Activated T-cell treated with anti-CD3 and anti-CD28 coated beads, Interleukin-2, amount 50 U/mL, for 72 hours (primary cell): ENCODE measurements around the gene CADM2. TPM values are rescaled to one million over a fixed set of nuclear protein-coding genes. Genes with fewer than 3 reads are reported as not detected.

Experiments
- ATAC-seq, 2 donors: fragments of 150-1000 bp; cut with Tn5 transposase; replicated peaks in 1 of 2; 2 replicates each; pipeline ENCODE4 v1.10.0; 2021; ENCODE audit warnings: moderate library complexity in 2 of 2, mild to moderate bottlenecking in 1 of 2
- DNase-seq, 2 donors: peaks; one replicate each; pipeline ENCODE4 v3.0.0; 2021 to 2022; ENCODE audit warnings: mixed read lengths in 1 of 2
- H3K27ac Mint-ChIP-seq: one replicate; pipeline ENCODE4 v1.8.0; 2022; ENCODE audit warnings: mild to moderate bottlenecking, moderate library complexity, mixed read lengths
- H3K27me3 Mint-ChIP-seq: one replicate; pipeline ENCODE4 v1.8.0; 2022; ENCODE audit warnings: low read depth, mixed read lengths
- H3K36me3 Mint-ChIP-seq, 2 donors: one replicate each; pipeline ENCODE4 v1.8.0; 2022; ENCODE audit warnings: mixed read lengths in 2 of 2, mild to moderate bottlenecking in 1 of 2; ENCODE audit not compliant: insufficient read depth in 2 of 2
- H3K4me1 Mint-ChIP-seq: one replicate; pipeline ENCODE4 v1.8.0; 2022; ENCODE audit warnings: low read depth, mixed read lengths
- H3K4me3 Mint-ChIP-seq, 2 donors: one replicate each; pipeline ENCODE4 v1.8.0; 2022; ENCODE audit warnings: mild to moderate bottlenecking in 2 of 2, mixed read lengths in 2 of 2, moderate library complexity in 2 of 2
- H3K9me3 Mint-ChIP-seq, 2 donors: one replicate each; pipeline ENCODE4 v1.8.0; 2022; ENCODE audit warnings: mixed read lengths in 2 of 2
- total RNA-seq, 2 donors: library from RNA; stranded (reverse); gene quantifications; one replicate each; pipeline ENCODE4 v1.2.3, GENCODE V29; 2022

The CADM2 gene
- total RNA-seq, 2 donors from 2014 or later: not detected

DNA sequence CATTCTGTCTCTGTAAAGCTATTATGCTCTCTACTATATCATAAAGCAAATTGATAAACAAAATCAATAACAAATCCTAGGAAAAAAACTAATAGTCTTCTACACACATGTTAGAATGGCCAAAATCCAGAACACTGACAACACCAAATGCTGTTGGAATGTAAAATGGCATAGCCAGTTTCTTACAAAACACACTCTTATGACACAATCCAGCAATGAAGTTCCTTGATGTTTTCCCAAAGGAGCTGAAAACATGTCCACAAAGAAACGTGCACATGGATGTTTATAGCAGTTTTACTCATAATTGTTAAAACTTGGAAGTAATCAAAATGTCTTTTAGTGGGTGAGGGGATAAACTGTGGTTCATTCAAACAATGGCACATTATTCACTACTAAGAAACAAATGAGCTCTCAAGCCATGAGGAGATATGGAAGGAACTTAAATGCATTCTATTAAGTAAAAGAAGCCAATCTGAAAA is 32.7 kb downstream of the CADM2 start:
- ATAC-seq (no peak), DNase-seq (no peak)
- no peaks in the 10 kb centered on the region for H3K36me3 Mint-ChIP-seq
- H3K4me3 Mint-ChIP-seq: no peak overlapping the region
- H3K9me3 Mint-ChIP-seq: peaks cover 4 to 5% of the 10 kb centered on the region in 2 donors
- no peak overlapping the region for H3K27ac Mint-ChIP-seq
- H3K4me1 Mint-ChIP-seq: no peaks in the 10 kb centered on the region
- H3K27me3 Mint-ChIP-seq: no peaks in the 10 kb centered on the region

- H3K27ac Mint-ChIP-seq: no peak overlapping the region
- DNase-seq (no peak), ATAC-seq (no peak)
- no peaks in the 10 kb centered on the region for H3K4me1 Mint-ChIP-seq
- H3K36me3 Mint-ChIP-seq: no peaks in the 10 kb centered on the region
- no peaks in the 10 kb centered on the region for H3K27me3 Mint-ChIP-seq
- H3K4me3 Mint-ChIP-seq: no peak overlapping the region
- H3K9me3 Mint-ChIP-seq: peaks cover 0 to 4% of the 10 kb centered on the region in 2 donors
These were observed 35.2 kb downstream of the CADM2 start for GRCh38 chr3:84993956-84994355.

GRCh38 chr3:84998545-84998944 is 39.8 kb downstream of the CADM2 start:
- Mint-ChIP-seq H3K36me3 (peaks cover 0 to 2% of the 10 kb centered on the region in 2 donors), H3K27ac (no peak overlapping the region)

GRCh38 chr3:85003479-85003878 is 44.7 kb downstream of the CADM2 start:
- ATAC-seq (no peak), DNase-seq (no peak)
- Mint-ChIP-seq H3K27ac (no peak overlapping the region), H3K36me3 (peaks cover 0 to 2% of the 10 kb centered on the region in 2 donors), H3K4me1 (no peaks in the 10 kb centered on the region), H3K4me3 (no peak overlapping the region), H3K27me3 (no peaks in the 10 kb centered on the region), H3K9me3 (no peaks in the 10 kb centered on the region)

More at GRCh38 chr3:84998545-84998944, 39.8 kb downstream of the CADM2 start:
- no peaks in the 10 kb centered on the region for H3K27me3 Mint-ChIP-seq
- no peak for DNase-seq
- no peak for ATAC-seq
- H3K4me3 Mint-ChIP-seq: no peak overlapping the region
- H3K4me1 Mint-ChIP-seq: no peaks in the 10 kb centered on the region
- no peaks in the 10 kb centered on the region for H3K9me3 Mint-ChIP-seq

GRCh38 chr3:85004147-85004546 is 45.4 kb downstream of the CADM2 start:
- ATAC-seq: no peak
- peaks cover 0 to 2% of the 10 kb centered on the region in 2 donors for H3K36me3 Mint-ChIP-seq
- DNase-seq: no peak
- H3K27ac Mint-ChIP-seq: no peak overlapping the region
- H3K4me1 Mint-ChIP-seq: no peaks in the 10 kb centered on the region
- no peaks in the 10 kb centered on the region for H3K27me3 Mint-ChIP-seq
- H3K9me3 Mint-ChIP-seq: peaks cover 0 to 3% of the 10 kb centered on the region in 2 donors
- H3K4me3 Mint-ChIP-seq: no peak overlapping the region

DNA sequence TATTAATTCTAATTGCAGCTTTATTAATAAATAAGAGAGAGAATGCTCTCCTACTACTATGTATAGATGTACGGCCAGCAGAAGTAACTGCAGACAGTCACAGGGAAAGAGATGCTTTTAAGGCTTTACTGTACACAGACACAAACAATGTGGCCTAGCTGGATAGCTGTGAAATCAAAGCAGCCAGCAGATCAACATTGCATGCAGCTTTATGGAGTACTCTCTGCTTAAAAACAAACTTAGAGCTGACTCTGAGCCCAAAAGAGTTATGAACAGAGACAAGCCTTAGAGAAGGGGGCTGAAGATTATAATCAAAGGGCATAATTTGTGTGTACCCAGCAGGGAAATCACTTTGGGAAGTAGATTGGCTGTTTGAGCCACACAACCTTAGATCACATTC is 47.2 kb downstream of the CADM2 start:
- Mint-ChIP-seq H3K9me3 (peaks cover 0 to 3% of the 10 kb centered on the region in 2 donors), H3K27me3 (no peaks in the 10 kb centered on the region), H3K4me1 (no peaks in the 10 kb centered on the region), H3K36me3 (no peaks in the 10 kb centered on the region), H3K27ac (no peak overlapping the region), H3K4me3 (no peak overlapping the region)
- DNase-seq: no peak
- no peak for ATAC-seq

- no peaks in the 10 kb centered on the region for H3K36me3 Mint-ChIP-seq
- no peaks in the 10 kb centered on the region for H3K4me1 Mint-ChIP-seq
- H3K27me3 Mint-ChIP-seq: no peaks in the 10 kb centered on the region
- no peak overlapping the region for H3K27ac Mint-ChIP-seq
- no peak for ATAC-seq
- no peak overlapping the region for H3K4me3 Mint-ChIP-seq
- no peak for DNase-seq
- peaks cover 0 to 3% of the 10 kb centered on the region in 2 donors for H3K9me3 Mint-ChIP-seq
These were observed 48.7 kb downstream of the CADM2 start for GRCh38 chr3:85007195-85008094.

DNA sequence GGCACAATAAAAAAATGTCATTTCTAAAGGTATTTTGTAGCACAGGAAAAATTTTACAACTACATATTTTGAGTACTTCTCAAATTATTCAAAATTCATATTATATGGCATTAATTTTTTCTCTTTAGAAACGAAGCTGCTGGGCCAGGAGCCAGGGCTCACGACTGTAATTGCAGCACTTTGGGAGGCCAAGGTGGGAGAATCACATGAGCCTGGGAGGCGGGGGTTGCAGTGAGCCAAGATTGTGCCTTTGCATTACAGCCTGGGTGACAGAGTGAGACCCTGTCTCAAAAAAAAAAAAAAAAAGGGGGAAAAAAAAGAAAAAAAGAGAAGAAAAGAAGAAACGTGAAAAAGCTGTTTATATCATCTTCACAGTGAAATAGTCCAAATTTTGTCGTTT is 62.0 kb downstream of the CADM2 start:
- Mint-ChIP-seq H3K36me3 (no peaks in the 10 kb centered on the region), H3K27me3 (no peaks in the 10 kb centered on the region), H3K27ac (no peak overlapping the region), H3K9me3 (peaks cover 2 to 4% of the 10 kb centered on the region in 2 donors), H3K4me3 (no peak overlapping the region), H3K4me1 (no peaks in the 10 kb centered on the region)
- no peak for ATAC-seq
- DNase-seq: no peak

DNA sequence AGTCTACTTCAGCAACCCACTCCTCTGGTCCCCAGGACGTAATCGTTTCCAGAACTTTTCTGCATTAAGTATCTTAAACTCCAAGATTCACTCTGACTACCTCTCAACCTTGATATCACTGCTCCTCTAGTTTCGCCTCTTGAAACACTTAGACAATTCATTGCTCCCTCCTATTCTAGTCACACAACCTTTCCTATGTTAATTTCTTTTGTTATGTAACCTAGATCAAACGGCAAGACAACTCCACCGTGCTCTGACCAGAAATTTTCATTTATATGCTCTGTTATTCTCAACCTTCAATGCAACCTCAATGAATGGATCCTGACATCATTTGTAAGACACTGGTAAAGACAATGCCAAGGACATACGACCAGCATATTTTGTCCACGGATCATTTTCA is 71.3 kb downstream of the CADM2 start:
- no peak for DNase-seq
- Mint-ChIP-seq H3K27me3 (no peaks in the 10 kb centered on the region), H3K27ac (no peak overlapping the region), H3K4me1 (no peaks in the 10 kb centered on the region), H3K4me3 (no peak overlapping the region), H3K36me3 (no peaks in the 10 kb centered on the region), H3K9me3 (peaks cover 10 to 13% of the 10 kb centered on the region in 2 donors)
- ATAC-seq: no peak

GRCh38 chr3:85037203-85037602 is 78.4 kb downstream of the CADM2 start:
- ATAC-seq (no peak), DNase-seq (no peak)
- Mint-ChIP-seq H3K27ac (no peak overlapping the region), H3K4me3 (no peak overlapping the region), H3K27me3 (no peaks in the 10 kb centered on the region), H3K4me1 (no peaks in the 10 kb centered on the region), H3K9me3 (peaks cover 9 to 13% of the 10 kb centered on the region in 2 donors), H3K36me3 (peaks cover 0 to 2% of the 10 kb centered on the region in 2 donors)

DNA sequence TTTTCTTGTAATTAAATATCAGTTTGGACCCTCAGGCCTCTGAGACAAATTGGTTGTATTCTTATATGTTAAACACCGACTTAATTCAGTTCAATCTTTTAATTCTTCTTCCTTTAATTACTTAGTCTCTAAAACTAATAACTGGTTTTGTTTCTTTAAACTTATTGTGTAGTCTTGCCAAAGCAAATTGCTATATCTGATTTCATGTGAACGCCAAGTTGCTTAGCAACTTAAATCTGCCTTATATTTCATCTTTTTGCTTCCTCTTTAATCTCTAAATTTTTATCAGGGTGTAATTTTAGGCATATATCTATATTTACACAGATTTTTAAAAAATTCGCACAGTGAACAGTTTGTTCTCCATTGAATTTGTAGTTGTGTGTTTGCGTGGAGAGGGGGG is 82.2 kb downstream of the CADM2 start:
- H3K27me3 Mint-ChIP-seq: no peaks in the 10 kb centered on the region
- H3K4me3 Mint-ChIP-seq: no peak overlapping the region
- no peak overlapping the region for H3K27ac Mint-ChIP-seq
- ATAC-seq (no peak), DNase-seq (no peak)
- H3K4me1 Mint-ChIP-seq: no peaks in the 10 kb centered on the region
- peaks cover 5 to 7% of the 10 kb centered on the region in 2 donors for H3K9me3 Mint-ChIP-seq
- peaks cover 0 to 2% of the 10 kb centered on the region in 2 donors for H3K36me3 Mint-ChIP-seq

DNA sequence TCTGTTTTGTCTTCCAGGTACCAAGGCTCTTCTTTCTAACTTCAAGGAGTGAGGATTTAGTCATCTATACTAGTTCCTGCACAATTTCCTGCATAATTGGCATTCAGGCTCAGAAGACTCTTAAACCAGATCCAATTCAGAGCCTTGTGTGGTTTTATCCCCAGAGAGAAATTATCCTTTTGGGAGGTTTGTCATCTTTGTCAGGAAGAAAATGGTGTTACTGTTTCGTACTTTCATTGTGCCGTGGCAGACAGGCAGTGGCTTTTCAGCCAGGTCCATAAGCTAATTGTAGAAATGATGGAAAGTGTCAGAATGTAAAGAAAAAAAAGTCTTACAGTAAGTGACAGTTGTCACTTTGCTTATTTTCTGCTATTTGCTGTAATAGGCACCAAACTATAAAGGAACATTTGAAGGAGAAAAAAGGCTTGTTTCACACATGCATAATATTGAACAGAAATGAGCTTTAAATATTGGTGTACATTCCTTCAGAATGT is 82.8 kb downstream of the CADM2 start:
- Mint-ChIP-seq H3K4me1 (no peaks in the 10 kb centered on the region), H3K27me3 (no peaks in the 10 kb centered on the region), H3K36me3 (peaks cover 0 to 2% of the 10 kb centered on the region in 2 donors), H3K9me3 (peaks cover 5 to 7% of the 10 kb centered on the region in 2 donors), H3K4me3 (no peak overlapping the region), H3K27ac (no peak overlapping the region)
- ATAC-seq (no peak), DNase-seq (no peak)

- peaks cover 3 to 14% of the 10 kb centered on the region in 2 donors for H3K9me3 Mint-ChIP-seq
- ATAC-seq (no peak), DNase-seq (no peak)
- H3K27me3 Mint-ChIP-seq: no peaks in the 10 kb centered on the region
- no peaks in the 10 kb centered on the region for H3K36me3 Mint-ChIP-seq
- no peak overlapping the region for H3K4me3 Mint-ChIP-seq
- no peak overlapping the region for H3K27ac Mint-ChIP-seq
- H3K4me1 Mint-ChIP-seq: no peaks in the 10 kb centered on the region
These were observed 92.0 kb downstream of the CADM2 start for GRCh38 chr3:85050821-85051220.
